ENCODE data around the gene LARP4B. TPM values are rescaled to one million over a fixed set of nuclear protein-coding genes. Genes with fewer than 3 reads are reported as not detected.

Gene LARP4B
- total RNA-seq, 1 experiment from 2014 or later = 122 TPM

GRCh38 chr10:804787-805619, 126.5 kb downstream of the LARP4B start:
- DNase-seq (ENCODE audit: low read depth, low spot score) (no peak), ATAC-seq (no peak)
- ChIA-PET CTCF (no interaction called here), RAD21 (ENCODE audit: low non-redundant PET in 1 of 2, low total read pairs in 2 of 2, uncharacterized antibody in 2 of 2, unreplicated experiment in 2 of 2) (no interaction called here), POLR2A (no interaction called here)
- Histone ChIP-seq H3K9me3 (ENCODE audit: control insufficient read depth in 1 of 2, insufficient read depth in 1 of 2, low read depth in 1 of 2, low read length in 2 of 2) (no peaks in the 10 kb centered on the region), H3K9me2 (ENCODE audit: insufficient read depth) (no peaks in the 10 kb centered on the region), H3K27me3 (ENCODE audit: insufficient read depth, low read length) (no peaks in the 10 kb centered on the region), H3K36me3 (ENCODE audit: control insufficient read depth in 1 of 2, insufficient read depth in 2 of 2, low read length in 2 of 2) (peaks cover 7 to 17% of the 10 kb centered on the region in 2 experiments; a peak in 3 of 4 replicates), H4K20me1 (ENCODE audit: insufficient read depth) (no peaks in the 10 kb centered on the region), H3K79me2 (ENCODE audit: insufficient read depth, low read length) (no peaks in the 10 kb centered on the region), H3K4me3 (replicated peaks in 1 of 2; ENCODE audit: low read depth in 1 of 2, low read length in 2 of 2) (no peak overlapping the region), H3K9ac (ENCODE audit: low read length) (no peak overlapping the region), H3K4me2 (ENCODE audit: low read length) (no peak overlapping the region), H3K27ac (ENCODE audit: low read depth, low read length) (no peak overlapping the region), H2AFZ (ENCODE audit: low read depth, low read length, poor library complexity, severe bottlenecking) (no peak overlapping the region), H3K4me1 (ENCODE audit: control insufficient read depth in 1 of 2, insufficient read depth in 2 of 2, low read length in 2 of 2) (no peaks in the 10 kb centered on the region)
- intact Hi-C loops (cut with micrococcal nuclease) = no loop called here
- BruUV-seq (replicated peaks) = no TSS peak
- TF ChIP-seq FOSL1 (IDR thresholded peaks at IDR 0.05; ENCODE audit: low read depth) = no peak
- no peak for TF ChIP-seq TCF7L2 (IDR thresholded peaks at IDR 0.05; ENCODE audit: borderline replicate concordance, extremely low read depth, insufficient read depth, insufficient read length)
- TF ChIP-seq EZH2 (IDR thresholded peaks at IDR 0.05) = no peak
- no peak for TF ChIP-seq ZFX (IDR thresholded peaks at IDR 0.05)
- no peak for TF ChIP-seq EZH2phosphoT487 (IDR thresholded peaks at IDR 0.05; ENCODE audit: borderline replicate concordance)

GRCh38 chr10:804191-804781, 127.2 kb downstream of the LARP4B start:
- Histone ChIP-seq H3K79me2 (ENCODE audit: insufficient read depth, low read length) (no peaks in the 10 kb centered on the region), H3K9ac (ENCODE audit: low read length) (no peak overlapping the region), H3K4me1 (ENCODE audit: control insufficient read depth in 1 of 2, insufficient read depth in 2 of 2, low read length in 2 of 2) (no peaks in the 10 kb centered on the region), H3K27me3 (ENCODE audit: insufficient read depth, low read length) (no peaks in the 10 kb centered on the region), H4K20me1 (ENCODE audit: insufficient read depth) (no peaks in the 10 kb centered on the region), H3K27ac (ENCODE audit: low read depth, low read length) (no peak overlapping the region), H3K9me2 (ENCODE audit: insufficient read depth) (no peaks in the 10 kb centered on the region), H3K4me3 (replicated peaks in 1 of 2; ENCODE audit: low read depth in 1 of 2, low read length in 2 of 2) (no peak overlapping the region), H3K4me2 (ENCODE audit: low read length) (no peak overlapping the region), H2AFZ (ENCODE audit: low read depth, low read length, poor library complexity, severe bottlenecking) (no peak overlapping the region), H3K36me3 (ENCODE audit: control insufficient read depth in 1 of 2, insufficient read depth in 2 of 2, low read length in 2 of 2) (peaks cover 7 to 10% of the 10 kb centered on the region in 2 experiments; a peak in 3 of 4 replicates), H3K9me3 (ENCODE audit: control insufficient read depth in 1 of 2, insufficient read depth in 1 of 2, low read depth in 1 of 2, low read length in 2 of 2) (no peaks in the 10 kb centered on the region)
- ATAC-seq (no peak), DNase-seq (ENCODE audit: low read depth, low spot score) (no peak)
- RAD21 ChIA-PET (ENCODE audit: low non-redundant PET in 1 of 2, low total read pairs in 2 of 2, uncharacterized antibody in 2 of 2, unreplicated experiment in 2 of 2) = no interaction called here
- CTCF ChIA-PET = no interaction called here
- POLR2A ChIA-PET = no interaction called here
- intact Hi-C loops (cut with micrococcal nuclease) = no loop called here
- TF ChIP-seq CEBPB (IDR thresholded peaks at IDR 0.05; ENCODE audit: low read depth) = no peak
- TF ChIP-seq SRF (IDR thresholded peaks at IDR 0.05; ENCODE audit: low read depth) = no peak
- no peak for TF ChIP-seq ZNF274 (IDR thresholded peaks at IDR 0.05; ENCODE audit: low read depth, low read length)
- TF ChIP-seq TCF7L2 (IDR thresholded peaks at IDR 0.05; ENCODE audit: borderline replicate concordance, extremely low read depth, insufficient read depth, insufficient read length) = no peak
- TF ChIP-seq ZBTB33 (IDR thresholded peaks at IDR 0.05; ENCODE audit: extremely low read depth, insufficient replicate concordance, low read length) = no peak
- no peak for TF ChIP-seq SP1 (IDR thresholded peaks at IDR 0.05; ENCODE audit: low read depth)
- no peak for TF ChIP-seq CBX3 (IDR thresholded peaks at IDR 0.05; ENCODE audit: low read depth)
- no peak for TF ChIP-seq ATF3 (IDR thresholded peaks at IDR 0.05)
- no peak for TF ChIP-seq RAD21 (IDR thresholded peaks at IDR 0.05; ENCODE audit: low read depth)
- no TSS peak for BruUV-seq (replicated peaks)

Data from HCT116 (cell line).